ENCODE data around the gene CCNL2. TPM values are rescaled to one million over a fixed set of nuclear protein-coding genes. Genes with fewer than 3 reads are reported as not detected.

Gene CCNL2
- total and polyA plus RNA-seq, 4 experiments from 2014 or later: 18.3 to 394 (median 212) TPM

GRCh38 chr1:1344655-1345361 lies 54.3 kb downstream of the CCNL2 start:
- no peak for DNase-seq
- H3K4me1 Mint-ChIP-seq: peaks cover 4 to 28% (median 16%) of the 10 kb centered on the region in 4 donors
- Histone ChIP-seq H3K27ac (ENCODE audit: low read depth, low read length) (no peak overlapping the region), H3K4me3 (ENCODE audit: low read length in 2 of 2) (no peak overlapping the region), H3K27me3 (ENCODE audit: insufficient read depth, low read length) (no peaks in the 10 kb centered on the region), H3K36me3 (ENCODE audit: insufficient read depth, low read length) (no peaks in the 10 kb centered on the region), H3K9me3 (ENCODE audit: control insufficient read depth in 1 of 2, low read length in 2 of 2) (no peaks in the 10 kb centered on the region), H3K4me1 (ENCODE audit: insufficient read depth, low read length) (peaks cover 14% of the 10 kb centered on the region)
- ChIA-PET CTCF (ENCODE audit: partially characterized antibody) (no interaction called here), POLR2A (ENCODE audit: partially characterized antibody) (no interaction called here)
- H3K27me3 Mint-ChIP-seq: no peaks in the 10 kb centered on the region
- intact Hi-C loops (cut with micrococcal nuclease): no loop called here
- no peaks in the 10 kb centered on the region for H3K9me3 Mint-ChIP-seq
- H3K36me3 Mint-ChIP-seq: peaks cover 7 to 10% of the 10 kb centered on the region in 2 donors
- no peak overlapping the region for H3K4me3 Mint-ChIP-seq
- H3K27ac Mint-ChIP-seq: peak overlapping the region in 2 of 7 donors; percentile 25 to 41

DNA sequence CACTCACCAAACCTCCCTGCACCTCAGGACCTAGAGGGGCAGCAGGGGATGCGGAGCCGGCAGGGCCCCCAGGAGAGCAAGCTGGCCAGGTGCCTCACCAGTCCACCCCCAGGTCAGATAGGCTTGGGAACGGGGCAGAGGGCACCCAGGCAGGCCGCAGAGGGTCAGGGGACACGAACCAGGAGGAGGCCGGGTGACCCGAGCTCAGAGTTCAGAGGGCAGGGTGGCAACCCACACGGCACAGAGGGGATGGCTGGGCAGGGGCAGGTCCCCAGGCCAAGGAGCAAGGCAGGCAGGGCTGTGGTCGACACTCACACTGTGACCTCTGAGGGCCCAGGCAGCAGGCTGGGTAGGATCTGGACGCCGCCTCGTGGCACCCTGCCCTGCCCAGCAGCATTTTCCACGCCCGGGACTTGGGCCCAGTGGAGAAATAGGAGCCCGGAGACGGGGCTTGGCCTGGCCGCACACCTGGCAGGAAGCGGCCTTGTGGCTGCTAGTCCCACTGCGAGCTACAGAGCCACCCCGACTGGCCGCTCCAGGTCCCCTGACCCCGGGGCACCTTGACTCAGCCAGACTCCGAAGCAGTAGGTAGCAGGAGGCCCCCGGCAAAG lies 55.2 kb downstream of the CCNL2 start:
- Histone ChIP-seq H3K4me1 (ENCODE audit: insufficient read depth, low read length) (peaks cover 14% of the 10 kb centered on the region), H3K4me3 (ENCODE audit: low read length in 2 of 2) (no peak overlapping the region), H3K36me3 (ENCODE audit: insufficient read depth, low read length) (no peaks in the 10 kb centered on the region), H3K27ac (ENCODE audit: low read depth, low read length) (no peak overlapping the region), H3K9me3 (ENCODE audit: control insufficient read depth in 1 of 2, low read length in 2 of 2) (no peaks in the 10 kb centered on the region), H3K27me3 (ENCODE audit: insufficient read depth, low read length) (no peaks in the 10 kb centered on the region)
- Mint-ChIP-seq H3K4me3 (no peak overlapping the region), H3K4me1 (peaks cover 4 to 28% (median 16%) of the 10 kb centered on the region in 4 donors), H3K9me3 (no peaks in the 10 kb centered on the region), H3K36me3 (peaks cover 9 to 10% of the 10 kb centered on the region in 2 donors), H3K27ac (peak overlapping the region in 1 of 7 donors; percentile 44), H3K27me3 (no peaks in the 10 kb centered on the region)
- intact Hi-C loops (cut with micrococcal nuclease): loop anchor here (1.0 kb wide), 1 partner anchor 18 kb away; no protein-coding TSS in a partner anchor
- POLR2A ChIA-PET (ENCODE audit: partially characterized antibody): no interaction called here
- DNase-seq: no peak
- CTCF ChIA-PET (ENCODE audit: partially characterized antibody): no interaction called here

DNA sequence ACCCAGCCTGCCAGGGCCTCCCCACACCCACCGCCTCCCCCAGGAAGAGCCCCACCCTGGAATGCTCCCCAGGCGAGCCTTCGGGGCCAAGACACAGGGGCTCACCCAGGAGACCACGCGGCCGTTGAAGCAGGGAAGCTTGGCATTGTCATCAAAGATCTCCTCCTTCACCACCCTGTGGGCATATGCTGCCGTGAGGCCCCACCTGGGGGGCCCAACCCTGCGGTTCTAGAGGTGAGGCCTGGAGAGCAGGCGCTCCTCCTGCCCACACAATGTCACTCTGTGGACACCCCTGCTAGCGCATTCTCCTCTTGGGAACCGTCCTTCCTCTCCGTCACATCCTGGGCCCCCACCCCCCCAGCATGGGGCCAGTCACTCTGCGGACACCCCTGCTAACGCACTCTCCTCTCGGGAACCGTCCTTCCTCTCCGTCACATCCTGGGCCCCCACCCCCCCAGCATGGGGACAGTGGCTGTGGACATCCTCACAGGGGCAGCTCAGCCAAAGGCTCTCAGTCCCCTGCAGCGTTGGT lies 56.5 kb downstream of the CCNL2 start:
- Mint-ChIP-seq H3K4me3 (no peak overlapping the region), H3K27ac (no peak overlapping the region), H3K4me1 (peaks cover 4 to 21% (median 14%) of the 10 kb centered on the region in 4 donors), H3K27me3 (no peaks in the 10 kb centered on the region), H3K36me3 (peaks cover 10 to 12% of the 10 kb centered on the region in 2 donors), H3K9me3 (no peaks in the 10 kb centered on the region)
- no peak overlapping the region for H3K27ac ChIP-seq (ENCODE audit: low read depth, low read length)
- H3K36me3 ChIP-seq (ENCODE audit: insufficient read depth, low read length): no peaks in the 10 kb centered on the region
- POLR2A ChIA-PET (ENCODE audit: partially characterized antibody): no interaction called here
- no peaks in the 10 kb centered on the region for H3K27me3 ChIP-seq (ENCODE audit: insufficient read depth, low read length)
- no peak overlapping the region for H3K4me3 ChIP-seq (ENCODE audit: low read length in 2 of 2)
- DNase-seq: peak in 1 of 5 donors; percentile 3
- H3K9me3 ChIP-seq (ENCODE audit: control insufficient read depth in 1 of 2, low read length in 2 of 2): no peaks in the 10 kb centered on the region
- intact Hi-C loops (cut with micrococcal nuclease): loop anchor here (1.0 kb wide), 1 partner anchor 16 kb away; no protein-coding TSS in a partner anchor
- peaks cover 7% of the 10 kb centered on the region for H3K4me1 ChIP-seq (ENCODE audit: insufficient read depth, low read length)
- CTCF ChIA-PET (ENCODE audit: partially characterized antibody): no interaction called here

DNA sequence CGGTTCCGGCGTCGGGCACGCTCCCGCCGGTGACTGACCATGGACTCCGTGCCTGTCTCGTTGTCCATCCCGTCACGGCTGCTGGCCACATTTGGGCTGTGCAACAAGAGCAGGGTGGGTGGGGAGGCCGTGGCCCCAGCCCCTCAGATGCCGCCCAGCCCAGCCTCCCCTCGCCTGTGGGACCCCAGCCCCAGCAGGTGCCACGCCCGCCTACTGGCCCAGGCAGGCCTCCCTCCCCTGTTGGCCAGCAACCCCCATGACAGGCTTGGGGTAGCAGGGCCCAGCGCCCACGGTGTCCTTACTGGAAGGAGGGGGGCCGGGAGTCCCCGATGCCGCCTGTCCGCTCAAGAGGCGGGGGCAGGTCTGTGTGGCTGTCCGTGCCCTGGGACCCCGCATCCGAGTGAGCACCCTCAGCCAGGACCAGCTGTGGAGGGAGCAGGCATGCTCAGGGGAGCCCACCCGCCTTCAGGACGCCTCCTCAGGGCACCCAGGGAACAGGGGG lies 57.0 kb downstream of the CCNL2 start:
- intact Hi-C loops (cut with micrococcal nuclease): no loop called here
- DNase-seq: peak in 1 of 5 donors; percentile 42
- Histone ChIP-seq H3K27me3 (ENCODE audit: insufficient read depth, low read length) (no peaks in the 10 kb centered on the region), H3K4me1 (ENCODE audit: insufficient read depth, low read length) (peaks cover 1% of the 10 kb centered on the region), H3K27ac (ENCODE audit: low read depth, low read length) (no peak overlapping the region), H3K9me3 (ENCODE audit: control insufficient read depth in 1 of 2, low read length in 2 of 2) (no peaks in the 10 kb centered on the region), H3K36me3 (ENCODE audit: insufficient read depth, low read length) (no peaks in the 10 kb centered on the region), H3K4me3 (ENCODE audit: low read length in 2 of 2) (no peak overlapping the region)
- Mint-ChIP-seq H3K9me3 (no peaks in the 10 kb centered on the region), H3K4me1 (peaks cover under 1 to 15% (median 11%) of the 10 kb centered on the region in 4 donors), H3K36me3 (peaks cover 10 to 12% of the 10 kb centered on the region in 2 donors), H3K27ac (no peak overlapping the region), H3K4me3 (no peak overlapping the region), H3K27me3 (no peaks in the 10 kb centered on the region)
- ChIA-PET POLR2A (ENCODE audit: partially characterized antibody) (no interaction called here), CTCF (ENCODE audit: partially characterized antibody) (no interaction called here)

GRCh38 chr1:1341549-1342021 lies 57.5 kb downstream of the CCNL2 start:
- CTCF ChIA-PET (ENCODE audit: partially characterized antibody): no interaction called here
- no peaks in the 10 kb centered on the region for H3K27me3 Mint-ChIP-seq
- H3K36me3 ChIP-seq (ENCODE audit: insufficient read depth, low read length): no peaks in the 10 kb centered on the region

GRCh38 chr1:1340791-1341548 lies 58.2 kb downstream of the CCNL2 start:
- Histone ChIP-seq H3K27ac (ENCODE audit: low read depth, low read length) (no peak overlapping the region), H3K27me3 (ENCODE audit: insufficient read depth, low read length) (no peaks in the 10 kb centered on the region), H3K4me1 (ENCODE audit: insufficient read depth, low read length) (no peaks in the 10 kb centered on the region), H3K4me3 (ENCODE audit: low read length in 2 of 2) (no peak overlapping the region), H3K9me3 (ENCODE audit: control insufficient read depth in 1 of 2, low read length in 2 of 2) (no peaks in the 10 kb centered on the region), H3K36me3 (ENCODE audit: insufficient read depth, low read length) (no peaks in the 10 kb centered on the region)
- H3K27ac Mint-ChIP-seq: peak overlapping the region in 2 of 7 donors; percentile 6 to 30
- no peaks in the 10 kb centered on the region for H3K9me3 Mint-ChIP-seq
- CTCF ChIA-PET (ENCODE audit: partially characterized antibody): no interaction called here
- POLR2A ChIA-PET (ENCODE audit: partially characterized antibody): no interaction called here
- peak in 1 of 5 donors; percentile 3 for DNase-seq
- no peak overlapping the region for H3K4me3 Mint-ChIP-seq
- intact Hi-C loops (cut with micrococcal nuclease): no loop called here
- no peaks in the 10 kb centered on the region for H3K27me3 Mint-ChIP-seq
- peaks cover 0 to 8% (median 6%) of the 10 kb centered on the region in 4 donors for H3K4me1 Mint-ChIP-seq
- H3K36me3 Mint-ChIP-seq: peaks cover 10 to 12% of the 10 kb centered on the region in 2 donors

More at GRCh38 chr1:1341549-1342021, 57.5 kb downstream of the CCNL2 start:
- Histone ChIP-seq H3K27me3 (ENCODE audit: insufficient read depth, low read length) (no peaks in the 10 kb centered on the region), H3K4me1 (ENCODE audit: insufficient read depth, low read length) (no peaks in the 10 kb centered on the region), H3K9me3 (ENCODE audit: control insufficient read depth in 1 of 2, low read length in 2 of 2) (no peaks in the 10 kb centered on the region), H3K4me3 (ENCODE audit: low read length in 2 of 2) (no peak overlapping the region), H3K27ac (ENCODE audit: low read depth, low read length) (no peak overlapping the region)
- POLR2A ChIA-PET (ENCODE audit: partially characterized antibody): no interaction called here
- DNase-seq: no peak
- Mint-ChIP-seq H3K9me3 (no peaks in the 10 kb centered on the region), H3K4me1 (peaks cover 0 to 10% (median 7%) of the 10 kb centered on the region in 4 donors), H3K27ac (no peak overlapping the region), H3K4me3 (no peak overlapping the region), H3K36me3 (peaks cover 10 to 12% of the 10 kb centered on the region in 2 donors)
- intact Hi-C loops (cut with micrococcal nuclease): no loop called here

DNA sequence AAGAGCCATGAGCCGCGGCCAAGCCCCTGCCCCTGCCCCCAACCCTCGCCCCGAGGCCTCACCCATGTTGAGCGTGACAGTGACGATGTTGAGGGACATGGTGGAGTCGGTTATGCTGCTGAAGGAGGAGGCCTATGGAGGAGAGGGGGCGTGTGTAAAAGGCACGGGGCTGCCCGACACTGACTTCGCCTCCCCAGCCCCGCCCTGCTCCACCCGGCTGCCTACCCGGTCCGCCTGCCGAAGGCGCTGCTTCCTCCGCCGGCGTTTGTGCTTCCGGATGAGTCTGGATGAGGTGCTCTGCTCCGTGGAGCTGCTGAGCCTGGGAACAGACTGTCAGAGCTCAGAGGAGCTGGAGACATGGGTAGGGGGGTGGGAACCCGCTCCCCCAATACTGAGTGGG lies 59.0 kb downstream of the CCNL2 start:
- DNase-seq: no peak
- peaks cover 10 to 12% of the 10 kb centered on the region in 2 donors for H3K36me3 Mint-ChIP-seq
- Histone ChIP-seq H3K4me1 (ENCODE audit: insufficient read depth, low read length) (no peaks in the 10 kb centered on the region), H3K27ac (ENCODE audit: low read depth, low read length) (no peak overlapping the region), H3K36me3 (ENCODE audit: insufficient read depth, low read length) (no peaks in the 10 kb centered on the region), H3K4me3 (ENCODE audit: low read length in 2 of 2) (no peak overlapping the region), H3K27me3 (ENCODE audit: insufficient read depth, low read length) (no peaks in the 10 kb centered on the region), H3K9me3 (ENCODE audit: control insufficient read depth in 1 of 2, low read length in 2 of 2) (no peaks in the 10 kb centered on the region)
- intact Hi-C loops (cut with micrococcal nuclease): no loop called here
- H3K4me1 Mint-ChIP-seq: peaks cover 0 to 8% (median 6%) of the 10 kb centered on the region in 4 donors
- H3K27me3 Mint-ChIP-seq: no peaks in the 10 kb centered on the region
- H3K9me3 Mint-ChIP-seq: no peaks in the 10 kb centered on the region
- ChIA-PET POLR2A (ENCODE audit: partially characterized antibody) (no interaction called here), CTCF (ENCODE audit: partially characterized antibody) (no interaction called here)
- no peak overlapping the region for H3K27ac Mint-ChIP-seq
- H3K4me3 Mint-ChIP-seq: no peak overlapping the region
